HAP-1 (cell line): ENCODE data around the gene MEX3C.
A peak's percentile ranks its signal among the peaks of the same experiment; 100 is the strongest.

ENCODE experiments used
- DNase-seq, 2 experiments: peaks; one replicate each; pipeline ENCODE4 v3.0.0-alpha.2; 2016 to 2020; ENCODE audit warnings: low spot score in 2 of 2
- H3K27me3 ChIP-seq: fragments of 250-450 bp; sonication (Bioruptor Pico); 2 replicates; pipeline ENCODE4 v1.5.1; 2020; ENCODE audit warnings: low read depth, mild to moderate bottlenecking, moderate library complexity
- H3K36me3 ChIP-seq: fragments of 250-450 bp; sonication (Bioruptor Pico); replicated peaks from 2 replicates; pipeline ENCODE4 v1.5.1; 2020; ENCODE audit warnings: mild to moderate bottlenecking
- H3K4me1 ChIP-seq: fragments of 250-450 bp; sonication (Bioruptor Pico); 2 replicates; pipeline ENCODE4 v1.5.1; 2020; ENCODE audit warnings: mild to moderate bottlenecking
- H3K4me3 ChIP-seq: fragments of 250-450 bp; sonication (Bioruptor Pico); 2 replicates; pipeline ENCODE4 v1.5.1; 2020; ENCODE audit warnings: mild to moderate bottlenecking, moderate library complexity
- H3K9me3 ChIP-seq: fragments of 250-450 bp; sonication (Bioruptor Pico); 2 replicates; pipeline ENCODE4 v1.5.1; 2020; ENCODE audit warnings: mild to moderate bottlenecking, moderate library complexity
- in situ Hi-C: fragments of 300-500 bp; cut with MboI; formaldehyde crosslinking; loops from 3 replicates; pipeline ENCODE4 v1.14.3; 2020; ENCODE audit warnings: low sequenced_read_pairs, inconsistent platforms, mixed read lengths

Gene MEX3C

GRCh38 chr18:51196118-51196810 lies 1.2 kb downstream of the MEX3C start:
- DNase-seq, result peak in 1 of 2 experiments; percentile 33
- H3K4me3 ChIP-seq, result peak overlapping the region; percentile 68
- peaks cover 19% of the 10 kb centered on the region for H3K4me1 ChIP-seq
- in situ Hi-C loops, result loop anchor here (25.0 kb wide), 2 partner anchors 109 to 384 kb away; partner anchors contain the start of gene MRO
- peaks cover 3% of the 10 kb centered on the region for H3K9me3 ChIP-seq
- H3K27me3 ChIP-seq, result no peaks in the 10 kb centered on the region
- 0 out of 2 replicates have a peak, but pooled peaks cover 3% of the 10 kb centered on the region for H3K36me3 ChIP-seq

GRCh38 chr18:51195451-51196117 lies 1.9 kb downstream of the MEX3C start:
- Histone ChIP-seq H3K4me3 (peak overlapping the region; percentile 68), H3K4me1 (peaks cover 22% of the 10 kb centered on the region), H3K27me3 (no peaks in the 10 kb centered on the region), H3K36me3 (0 out of 2 replicates have a peak, but pooled peaks cover 3% of the 10 kb centered on the region), H3K9me3 (peaks cover 3% of the 10 kb centered on the region)
- peak; percentile 73 to 83 for DNase-seq
- in situ Hi-C loops, result loop anchor here (25.0 kb wide), 2 partner anchors 108 to 383 kb away; partner anchors contain the start of gene MRO

- H3K36me3 ChIP-seq, result 0 out of 2 replicates have a peak, but pooled peaks cover 3% of the 10 kb centered on the region
- in situ Hi-C loops, result loop anchor here (25.0 kb wide), 2 partner anchors 108 to 383 kb away; partner anchors contain the start of gene MRO
- no peak for DNase-seq
- H3K27me3 ChIP-seq, result no peaks in the 10 kb centered on the region
- peak overlapping the region; percentile 68 for H3K4me3 ChIP-seq
- H3K9me3 ChIP-seq, result peaks cover 3% of the 10 kb centered on the region
- H3K4me1 ChIP-seq, result peaks cover 22% of the 10 kb centered on the region
Observed at GRCh38 chr18:51195086-51195450, 2.4 kb downstream of the MEX3C start.

- DNase-seq, result peak in 1 of 2 experiments; percentile 12
- 0 out of 2 replicates have a peak, but pooled peaks cover 3% of the 10 kb centered on the region for H3K36me3 ChIP-seq
- H3K4me1 ChIP-seq, result peaks cover 24% of the 10 kb centered on the region
- in situ Hi-C loops, result loop anchor here (25.0 kb wide), 2 partner anchors 107 to 382 kb away; partner anchors contain the start of gene MRO
- H3K9me3 ChIP-seq, result peaks cover 3% of the 10 kb centered on the region
- peak overlapping the region; percentile 68 for H3K4me3 ChIP-seq
- no peaks in the 10 kb centered on the region for H3K27me3 ChIP-seq
Observed at GRCh38 chr18:51194604-51195003, 2.9 kb downstream of the MEX3C start.

GRCh38 chr18:51193621-51194287 lies 3.7 kb downstream of the MEX3C start:
- H3K4me3 ChIP-seq, result no peak overlapping the region
- in situ Hi-C loops, result loop anchor here (25.0 kb wide), 2 partner anchors 106 to 381 kb away; partner anchors contain the start of gene MRO
- no peaks in the 10 kb centered on the region for H3K27me3 ChIP-seq
- peaks cover 3% of the 10 kb centered on the region for H3K9me3 ChIP-seq
- H3K4me1 ChIP-seq, result peaks cover 24% of the 10 kb centered on the region
- H3K36me3 ChIP-seq, result 0 out of 2 replicates have a peak, but pooled peaks cover 3% of the 10 kb centered on the region
- DNase-seq, result no peak

- H3K9me3 ChIP-seq, result no peaks in the 10 kb centered on the region
- H3K4me3 ChIP-seq, result no peak overlapping the region
- H3K27me3 ChIP-seq, result no peaks in the 10 kb centered on the region
- peaks cover 24% of the 10 kb centered on the region for H3K4me1 ChIP-seq
- DNase-seq, result no peak
- peaks cover 3% of the 10 kb centered on the region; the same call in 1 of the 2 replicates for H3K36me3 ChIP-seq
- in situ Hi-C loops, result loop anchor here (25.0 kb wide), 2 partner anchors 105 to 380 kb away; partner anchors contain the start of gene MRO
Observed at GRCh38 chr18:51192696-51193095, 4.8 kb downstream of the MEX3C start.

GRCh38 chr18:51192026-51192425 lies 5.5 kb downstream of the MEX3C start:
- no peaks in the 10 kb centered on the region for H3K27me3 ChIP-seq
- in situ Hi-C loops, result loop anchor here (25.0 kb wide), 2 partner anchors 105 to 380 kb away; partner anchors contain the start of gene MRO
- H3K9me3 ChIP-seq, result no peaks in the 10 kb centered on the region
- H3K4me3 ChIP-seq, result no peak overlapping the region
- H3K36me3 ChIP-seq, result peaks cover 3% of the 10 kb centered on the region; the same call in 1 of the 2 replicates
- DNase-seq, result no peak
- peaks cover 26% of the 10 kb centered on the region for H3K4me1 ChIP-seq

- H3K27me3 ChIP-seq, result no peaks in the 10 kb centered on the region
Observed at GRCh38 chr18:51191128-51191717, 6.3 kb downstream of the MEX3C start.

GRCh38 chr18:51190000-51190399 lies 7.5 kb downstream of the MEX3C start:
- Histone ChIP-seq H3K4me3 (no peak overlapping the region), H3K9me3 (no peaks in the 10 kb centered on the region), H3K4me1 (peaks cover 26% of the 10 kb centered on the region), H3K27me3 (no peaks in the 10 kb centered on the region), H3K36me3 (peaks cover 6% of the 10 kb centered on the region; the same call in 1 of the 2 replicates)
- DNase-seq, result no peak
- in situ Hi-C loops, result loop anchor here (25.0 kb wide), 2 partner anchors 103 to 378 kb away; partner anchors contain the start of gene MRO

More at GRCh38 chr18:51191128-51191717, 6.3 kb downstream of the MEX3C start:
- peaks cover 3% of the 10 kb centered on the region; the same call in 1 of the 2 replicates for H3K36me3 ChIP-seq
- no peak for DNase-seq
- no peak overlapping the region for H3K4me3 ChIP-seq
- H3K4me1 ChIP-seq, result peaks cover 26% of the 10 kb centered on the region
- in situ Hi-C loops, result loop anchor here (25.0 kb wide), 2 partner anchors 104 to 379 kb away; partner anchors contain the start of gene MRO
- H3K9me3 ChIP-seq, result no peaks in the 10 kb centered on the region

GRCh38 chr18:51188024-51188701 lies 9.3 kb downstream of the MEX3C start:
- Histone ChIP-seq H3K4me1 (peaks cover 11% of the 10 kb centered on the region), H3K27me3 (no peaks in the 10 kb centered on the region), H3K4me3 (no peak overlapping the region), H3K36me3 (peaks cover 6% of the 10 kb centered on the region; the same call in 1 of the 2 replicates), H3K9me3 (no peaks in the 10 kb centered on the region)
- in situ Hi-C loops, result loop anchor here (25.0 kb wide), 2 partner anchors 101 to 376 kb away; partner anchors contain the start of gene MRO
- DNase-seq, result no peak

- no peak for DNase-seq
- in situ Hi-C loops, result loop anchor here (25.0 kb wide), 2 partner anchors 98 to 373 kb away; partner anchors contain the start of gene MRO
- Histone ChIP-seq H3K9me3 (no peaks in the 10 kb centered on the region), H3K36me3 (peaks cover 3% of the 10 kb centered on the region; the same call in 1 of the 2 replicates), H3K4me1 (peaks cover 5% of the 10 kb centered on the region), H3K4me3 (no peak overlapping the region), H3K27me3 (no peaks in the 10 kb centered on the region)
Observed at GRCh38 chr18:51185075-51185474, 12.4 kb downstream of the MEX3C start.

- Histone ChIP-seq H3K27me3 (no peaks in the 10 kb centered on the region), H3K9me3 (no peaks in the 10 kb centered on the region), H3K4me3 (no peak overlapping the region), H3K36me3 (peaks cover 3% of the 10 kb centered on the region; the same call in 1 of the 2 replicates), H3K4me1 (peaks cover 3% of the 10 kb centered on the region)
- DNase-seq, result no peak
- in situ Hi-C loops, result loop anchor here (25.0 kb wide), 2 partner anchors 97 to 372 kb away; partner anchors contain the start of gene MRO
Observed at GRCh38 chr18:51184091-51184457, 13.4 kb downstream of the MEX3C start.
